ENCODE results near the gene ROBO4.

ROBO4 gene

DNA sequence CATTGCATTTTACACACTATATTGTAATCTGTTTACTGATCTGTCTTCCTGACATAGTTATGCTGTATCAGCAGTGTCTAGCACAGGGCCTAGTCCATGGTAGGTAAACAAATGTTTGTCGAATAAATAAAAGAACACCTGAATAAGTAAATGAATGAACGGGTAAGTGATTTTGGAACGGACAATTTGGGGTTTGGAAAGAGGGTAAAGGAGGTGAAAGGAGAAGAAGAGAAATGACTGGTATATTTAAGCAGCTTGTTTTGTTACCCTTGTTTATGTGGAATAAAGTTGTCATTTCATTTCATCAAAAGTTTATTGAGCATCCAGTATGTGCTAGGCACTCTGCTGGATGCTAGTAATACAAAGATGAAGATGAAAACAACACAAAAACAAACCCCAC lies 21.3 kb upstream of the ROBO4 start, which contains the start of gene HEPN1:
Gene HEPN1, plus strand, starts transcription at position 301 of the 400 bp plus-strand sequence.
- Histone ChIP-seq H3K4me3 (ENCODE audit: low read length) (no peak within 1 kb of the TSS), H3K27ac (ENCODE audit: low read length) (no peak within 1 kb of the TSS), H3K27me3 (ENCODE audit: low read depth, low read length) (0 out of 2 replicates have a peak, but pooled peaks cover 3% of the 10 kb centered on the region), H3K9ac (ENCODE audit: low read length) (no peak within 1 kb of the TSS), H3K4me2 (ENCODE audit: low read length) (no peak within 1 kb of the TSS), H3K36me3 (replicated peaks; ENCODE audit: low read depth, low read length) (no peaks in the 10 kb centered on the region), H3K4me1 (ENCODE audit: low read length) (0 out of 2 replicates have a peak, but pooled peaks cover 4% of the 10 kb centered on the region), H3K9me3 (ENCODE audit: insufficient read depth, low read length) (no peaks in the 10 kb centered on the region), H2AFZ (ENCODE audit: low read depth, low read length) (no peak within 1 kb of the TSS), H4K20me1 (ENCODE audit: insufficient read depth, low read length) (no peaks in the 10 kb centered on the region), H3K79me2 (ENCODE audit: low read length) (no peaks in the 10 kb centered on the region)
- no peak for TF ChIP-seq EZH2phosphoT487 (IDR thresholded peaks at IDR 0.05; ENCODE audit: low read depth)
- TF ChIP-seq, protein P1, sequence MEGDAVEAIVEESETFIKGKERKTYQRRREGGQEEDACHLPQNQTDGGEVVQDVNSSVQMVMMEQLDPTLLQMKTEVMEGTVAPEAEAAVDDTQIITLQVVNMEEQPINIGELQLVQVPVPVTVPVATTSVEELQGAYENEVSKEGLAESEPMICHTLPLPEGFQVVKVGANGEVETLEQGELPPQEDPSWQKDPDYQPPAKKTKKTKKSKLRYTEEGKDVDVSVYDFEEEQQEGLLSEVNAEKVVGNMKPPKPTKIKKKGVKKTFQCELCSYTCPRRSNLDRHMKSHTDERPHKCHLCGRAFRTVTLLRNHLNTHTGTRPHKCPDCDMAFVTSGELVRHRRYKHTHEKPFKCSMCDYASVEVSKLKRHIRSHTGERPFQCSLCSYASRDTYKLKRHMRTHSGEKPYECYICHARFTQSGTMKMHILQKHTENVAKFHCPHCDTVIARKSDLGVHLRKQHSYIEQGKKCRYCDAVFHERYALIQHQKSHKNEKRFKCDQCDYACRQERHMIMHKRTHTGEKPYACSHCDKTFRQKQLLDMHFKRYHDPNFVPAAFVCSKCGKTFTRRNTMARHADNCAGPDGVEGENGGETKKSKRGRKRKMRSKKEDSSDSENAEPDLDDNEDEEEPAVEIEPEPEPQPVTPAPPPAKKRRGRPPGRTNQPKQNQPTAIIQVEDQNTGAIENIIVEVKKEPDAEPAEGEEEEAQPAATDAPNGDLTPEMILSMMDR (IDR thresholded peaks at IDR 0.05; ENCODE audit: low read depth, low read length), result no peak

DNA sequence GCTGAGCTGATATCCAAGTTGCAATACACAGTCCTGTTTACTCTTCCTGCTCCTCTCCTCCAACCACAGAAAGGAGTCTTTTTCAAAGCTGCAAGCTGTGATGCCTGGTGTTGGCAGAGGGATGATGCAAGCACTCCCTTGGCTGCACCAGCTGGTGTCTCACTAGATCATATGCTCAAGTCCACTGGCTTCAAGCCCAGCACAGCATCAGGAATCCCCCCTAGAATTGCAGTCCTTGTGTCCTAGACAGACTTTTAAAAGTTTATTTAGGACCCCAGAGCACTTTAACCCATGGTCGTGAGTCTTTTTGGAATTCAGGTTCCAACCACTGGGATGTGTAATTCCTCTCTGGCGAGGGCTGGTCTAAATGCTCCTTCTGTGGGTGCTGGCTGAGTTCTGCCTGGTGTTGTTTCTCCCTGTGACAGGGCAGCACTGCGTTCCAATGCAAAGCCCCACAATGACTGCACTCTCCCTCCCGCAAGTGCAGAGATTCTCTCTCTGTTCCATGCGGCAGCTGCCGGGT lies 19.5 kb upstream of the ROBO4 start:
- H3K79me2 ChIP-seq (ENCODE audit: low read length), result no peaks in the 10 kb centered on the region
- no peak overlapping the region for H3K4me3 ChIP-seq (ENCODE audit: low read length)
- TF ChIP-seq, protein P1 (IDR thresholded peaks at IDR 0.05; ENCODE audit: low read depth, low read length), result no peak
- TF ChIP-seq EZH2phosphoT487 (IDR thresholded peaks at IDR 0.05; ENCODE audit: low read depth), result no peak
- H2AFZ ChIP-seq (ENCODE audit: low read depth, low read length), result no peak overlapping the region
- 0 out of 2 replicates have a peak, but pooled peaks cover 4% of the 10 kb centered on the region for H3K4me1 ChIP-seq (ENCODE audit: low read length)
- H3K27ac ChIP-seq (ENCODE audit: low read length), result no peak overlapping the region
- H3K36me3 ChIP-seq (replicated peaks; ENCODE audit: low read depth, low read length), result no peaks in the 10 kb centered on the region
- no peaks in the 10 kb centered on the region for H4K20me1 ChIP-seq (ENCODE audit: insufficient read depth, low read length)
- no peak overlapping the region for H3K4me2 ChIP-seq (ENCODE audit: low read length)
- 0 out of 2 replicates have a peak, but pooled peaks cover 3% of the 10 kb centered on the region for H3K27me3 ChIP-seq (ENCODE audit: low read depth, low read length)
- no peak overlapping the region for H3K9ac ChIP-seq (ENCODE audit: low read length)
- no peaks in the 10 kb centered on the region for H3K9me3 ChIP-seq (ENCODE audit: insufficient read depth, low read length)

DNA sequence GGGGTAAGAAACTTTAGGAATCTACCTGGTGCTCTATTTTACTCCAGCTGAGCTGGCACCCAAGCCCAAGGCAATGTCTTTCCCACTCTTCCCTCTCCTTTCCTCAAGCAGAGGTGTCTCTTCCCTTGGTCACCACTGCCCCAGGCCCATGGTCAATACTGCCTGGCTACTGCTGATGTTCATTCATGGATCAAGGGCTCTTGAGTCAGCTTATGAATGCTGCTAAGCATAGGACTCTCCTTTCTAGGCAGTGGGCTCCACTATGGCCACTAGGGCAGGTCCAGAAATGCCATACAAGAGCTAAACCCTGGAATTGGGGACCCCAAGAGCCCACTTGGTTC lies 18.7 kb upstream of the ROBO4 start:
- Histone ChIP-seq H3K79me2 (ENCODE audit: low read length) (no peaks in the 10 kb centered on the region), H3K27me3 (ENCODE audit: low read depth, low read length) (0 out of 2 replicates have a peak, but pooled peaks cover 3% of the 10 kb centered on the region), H3K9ac (ENCODE audit: low read length) (no peak overlapping the region), H3K4me1 (ENCODE audit: low read length) (0 out of 2 replicates have a peak, but pooled peaks cover 4% of the 10 kb centered on the region), H3K4me2 (ENCODE audit: low read length) (no peak overlapping the region), H4K20me1 (ENCODE audit: insufficient read depth, low read length) (no peaks in the 10 kb centered on the region), H3K27ac (ENCODE audit: low read length) (no peak overlapping the region), H3K4me3 (ENCODE audit: low read length) (no peak overlapping the region), H2AFZ (ENCODE audit: low read depth, low read length) (no peak overlapping the region), H3K36me3 (replicated peaks; ENCODE audit: low read depth, low read length) (no peaks in the 10 kb centered on the region), H3K9me3 (ENCODE audit: insufficient read depth, low read length) (no peaks in the 10 kb centered on the region)
- no peak for TF ChIP-seq EZH2phosphoT487 (IDR thresholded peaks at IDR 0.05; ENCODE audit: low read depth)
- TF ChIP-seq, protein P1 (IDR thresholded peaks at IDR 0.05; ENCODE audit: low read depth, low read length), result no peak

DNA sequence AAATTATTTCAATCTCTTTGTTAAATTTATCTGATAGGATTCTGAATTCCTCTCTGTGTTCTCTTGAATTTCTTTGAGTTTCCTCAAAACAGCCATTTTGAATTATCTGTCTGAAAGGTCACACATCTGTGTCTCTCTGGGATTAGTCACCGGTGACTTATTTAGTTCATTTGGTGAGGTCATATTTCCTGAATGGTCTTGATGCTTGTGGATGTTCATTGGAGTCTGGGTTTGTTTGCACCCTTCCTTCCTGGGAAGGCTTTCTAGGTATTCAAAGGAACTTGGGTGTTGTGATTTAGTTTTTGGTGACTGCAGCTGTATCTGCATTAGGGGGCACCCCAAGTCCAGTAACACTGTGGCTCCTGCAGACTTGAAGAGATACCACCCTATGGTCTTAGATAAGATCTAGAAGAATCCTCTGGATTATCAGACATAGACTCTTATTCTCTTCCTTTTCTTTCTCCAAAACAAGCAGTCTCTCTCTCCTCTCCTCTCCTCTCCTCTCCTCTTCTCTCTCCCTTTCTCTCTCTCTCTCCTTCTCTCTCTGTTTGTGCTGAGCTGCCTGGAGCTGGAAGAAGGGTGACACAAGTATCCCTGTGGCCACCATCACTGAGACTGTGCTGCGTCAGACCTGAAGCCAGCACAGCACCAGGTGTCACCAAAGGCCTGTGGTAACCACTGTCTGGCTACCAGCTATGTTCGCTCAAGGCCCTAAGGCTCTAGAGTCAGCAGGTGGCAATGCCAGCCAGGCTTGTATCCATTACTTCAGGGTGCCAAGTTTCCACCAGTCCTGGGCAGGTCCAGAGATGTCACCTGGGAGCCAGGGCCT lies 18.1 kb upstream of the ROBO4 start:
- Histone ChIP-seq H3K27ac (ENCODE audit: low read length) (no peak overlapping the region), H3K27me3 (ENCODE audit: low read depth, low read length) (0 out of 2 replicates have a peak, but pooled peaks cover 3% of the 10 kb centered on the region), H3K36me3 (replicated peaks; ENCODE audit: low read depth, low read length) (no peaks in the 10 kb centered on the region), H4K20me1 (ENCODE audit: insufficient read depth, low read length) (no peaks in the 10 kb centered on the region), H3K9ac (ENCODE audit: low read length) (no peak overlapping the region), H2AFZ (ENCODE audit: low read depth, low read length) (no peak overlapping the region), H3K4me3 (ENCODE audit: low read length) (no peak overlapping the region), H3K4me2 (ENCODE audit: low read length) (no peak overlapping the region), H3K79me2 (ENCODE audit: low read length) (no peaks in the 10 kb centered on the region), H3K4me1 (ENCODE audit: low read length) (0 out of 2 replicates have a peak, but pooled peaks cover 4% of the 10 kb centered on the region), H3K9me3 (ENCODE audit: insufficient read depth, low read length) (no peaks in the 10 kb centered on the region)
- TF ChIP-seq, protein P1 (IDR thresholded peaks at IDR 0.05; ENCODE audit: low read depth, low read length), result no peak
- no peak for TF ChIP-seq EZH2phosphoT487 (IDR thresholded peaks at IDR 0.05; ENCODE audit: low read depth)
